C4-2B (cell line): Measurements from ENCODE around the gene CERS5.
A peak's percentile ranks its signal among the peaks of the same experiment; 100 is the strongest.
"Not testable (repeated sequence)": the region's sequence is repeated elsewhere in the genome, so short reads cannot be mapped to it uniquely, and the experiment has no call there.

Source experiments
- H3K27ac ChIP-seq: fragments of 450-650 bp; 2 replicates; pipeline ENCODE4 v1.5.1; 2017
- CTCF ChIP-seq: fragments of 450-650 bp; conservative IDR thresholded peaks from 2 replicates; pipeline ENCODE4 v1.5.1; 2017; ENCODE audit warnings: mild to moderate bottlenecking
- ZFX ChIP-seq: fragments of 450-650 bp; IDR thresholded peaks from 2 replicates; pipeline ENCODE4 v1.6.1; 2017

CERS5 gene

GRCh38 chr12:50151047-50151687, 16.0 kb downstream of the CERS5 start:
- H3K27ac ChIP-seq: no peak overlapping the region
- no peak for TF ChIP-seq ZFX
- no peak for TF ChIP-seq CTCF

DNA sequence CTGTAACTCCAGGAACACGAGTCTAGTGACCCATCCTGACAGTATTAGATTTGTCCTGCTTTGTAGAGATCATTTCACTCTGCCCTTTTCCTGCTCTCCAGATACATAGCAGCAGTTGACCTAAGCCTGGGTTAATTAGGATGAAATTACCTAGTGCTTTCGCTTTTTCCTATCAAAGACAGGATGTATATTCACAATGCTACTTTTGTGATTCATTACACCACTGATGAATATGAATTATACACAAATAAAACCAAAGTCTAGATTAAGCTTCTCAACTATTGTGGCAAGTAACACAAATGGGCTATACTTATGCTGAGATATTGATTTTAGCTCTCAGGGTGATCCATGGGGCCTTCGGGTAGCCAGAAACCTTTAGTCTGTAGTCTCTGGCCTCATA, 17.9 kb downstream of the CERS5 start:
- TF ChIP-seq CTCF (no peak), ZFX (no peak)
- no peak overlapping the region for H3K27ac ChIP-seq

DNA sequence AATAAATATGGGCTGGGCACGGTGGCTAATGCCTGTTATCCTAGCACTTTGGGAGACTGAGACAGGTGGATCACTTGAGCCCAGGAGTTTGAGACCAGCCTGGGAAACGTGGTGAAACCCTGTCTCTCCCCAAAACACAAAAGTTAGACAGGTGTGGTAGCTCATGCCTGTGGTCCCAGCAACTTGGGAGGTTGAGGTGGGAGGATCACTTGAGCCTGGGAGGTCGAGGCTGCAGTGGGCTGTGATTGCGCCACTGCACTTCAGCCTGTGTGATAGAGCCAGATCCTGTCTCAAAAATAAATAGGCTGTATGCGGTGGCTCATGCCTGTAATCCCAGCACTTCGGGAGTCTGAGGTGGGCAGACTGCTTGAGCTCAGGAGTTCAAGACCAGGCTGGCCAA, 19.2 kb downstream of the CERS5 start:
- H3K27ac ChIP-seq: not testable (repeated sequence)

- no peak overlapping the region for H3K27ac ChIP-seq
- no peak for TF ChIP-seq ZFX
- TF ChIP-seq CTCF: no peak
Observed at GRCh38 chr12:50147281-50147680, 19.9 kb downstream of the CERS5 start.

- no peak for TF ChIP-seq CTCF
- TF ChIP-seq ZFX: no peak
- no peak overlapping the region for H3K27ac ChIP-seq
Observed at GRCh38 chr12:50145439-50145838, 21.7 kb downstream of the CERS5 start.

DNA sequence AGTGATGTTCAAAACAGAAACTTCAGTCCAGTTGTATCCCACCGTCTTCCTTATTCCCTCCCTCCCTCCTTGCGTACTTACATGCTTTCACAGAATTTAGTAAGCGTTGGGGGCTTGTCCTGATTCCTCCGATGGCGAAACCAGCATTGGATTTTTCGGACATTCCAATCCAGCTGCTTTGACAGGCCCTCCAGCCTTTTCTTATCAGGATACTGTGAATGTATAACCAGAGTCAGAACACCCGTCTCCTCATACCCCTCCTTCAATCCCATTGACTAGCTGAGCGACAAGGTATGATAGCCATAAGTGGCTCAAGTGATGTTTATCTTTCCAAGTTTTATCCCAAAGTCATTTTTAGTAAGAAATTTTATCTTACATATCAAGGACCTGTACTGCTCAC, 24.2 kb downstream of the CERS5 start:
- TF ChIP-seq CTCF (no peak), ZFX (no peak; the same call in 1 of the 2 replicates)
- no peak overlapping the region for H3K27ac ChIP-seq

DNA sequence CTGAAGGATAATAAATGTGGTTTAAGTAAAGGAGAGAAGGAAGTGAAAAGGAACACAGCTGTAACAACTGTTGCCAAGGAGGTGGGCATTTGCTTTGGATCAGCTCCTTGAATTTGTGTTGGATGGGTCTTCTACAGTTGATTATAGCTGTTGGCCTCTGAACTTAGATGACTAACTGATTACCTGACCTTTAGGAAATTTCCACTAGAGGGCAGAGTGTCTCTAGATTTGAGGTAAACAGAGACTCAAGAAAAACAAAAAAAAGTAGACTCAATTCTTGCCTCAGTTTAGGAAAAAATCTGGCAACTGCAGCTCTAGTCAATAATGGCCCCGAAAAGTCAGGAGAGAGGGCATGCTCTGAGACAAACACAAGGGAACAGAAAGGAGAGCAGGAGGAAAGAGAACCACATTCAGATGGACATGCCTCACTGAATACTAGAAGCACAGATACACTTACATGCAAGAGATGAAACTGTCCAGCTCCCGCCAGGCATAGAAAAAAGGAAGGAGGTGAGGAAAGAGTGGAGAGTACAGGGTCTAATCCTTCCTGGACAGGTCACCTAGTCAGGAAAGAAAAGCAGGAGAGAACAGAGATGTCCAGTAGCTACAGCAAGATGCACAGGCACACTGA, 34.5 kb downstream of the CERS5 start:
- H3K27ac ChIP-seq: no peak overlapping the region
- peak; percentile 67 for TF ChIP-seq CTCF
- no peak for TF ChIP-seq ZFX

GRCh38 chr12:50129290-50129689, 37.9 kb downstream of the CERS5 start:
- no peak for TF ChIP-seq ZFX
- TF ChIP-seq CTCF: no peak
- H3K27ac ChIP-seq: no peak overlapping the region
